MM.1S (cell line): Measurements from ENCODE around the gene SLC12A3.
A peak's percentile ranks its signal among the peaks of the same experiment; 100 is the strongest.

Source experiments
- DNase-seq: peaks from one replicate; pipeline ENCODE4 v3.0.0-alpha.2; 2015
- H2AFZ ChIP-seq: fragments of 300-600 bp; sonication (generic); 2 replicates; pipeline ENCODE4 v1.6.0; 2016; ENCODE audit warnings: antibody characterized with exemption, low read length
- H3F3A ChIP-seq: fragments of 300-600 bp; sonication (generic); 2 replicates; pipeline ENCODE4 v1.6.1; 2016; ENCODE audit warnings: mild to moderate bottlenecking, antibody characterized with exemption, low read length, moderate library complexity, mixed read lengths; ENCODE audit not compliant: insufficient read depth
- H3K27ac ChIP-seq: fragments of 300-600 bp; sonication (generic); 2 replicates; pipeline ENCODE4 v1.5.1; 2016; ENCODE audit warnings: mild to moderate bottlenecking, low read length
- H3K27me3 ChIP-seq: fragments of 300-600 bp; sonication (generic); replicated peaks from 2 replicates; pipeline ENCODE4 v1.6.0; 2016; ENCODE audit warnings: low read length; ENCODE audit not compliant: insufficient read depth
- H3K36me3 ChIP-seq: fragments of 300-600 bp; sonication (generic); replicated peaks from 2 replicates; pipeline ENCODE4 v1.6.1; 2016; ENCODE audit warnings: mild to moderate bottlenecking, low read length, mixed read lengths; ENCODE audit not compliant: insufficient read depth
- H3K4me1 ChIP-seq: fragments of 300-600 bp; sonication (generic); 2 replicates; pipeline ENCODE4 v1.6.1; 2016; ENCODE audit warnings: low read length, mixed read lengths
- H3K4me2 ChIP-seq: fragments of 300-600 bp; sonication (generic); 2 replicates; pipeline ENCODE4 v1.6.0; 2016; ENCODE audit warnings: low read depth, low read length
- H3K4me3 ChIP-seq: fragments of 300-600 bp; sonication (generic); 2 replicates; pipeline ENCODE4 v1.5.1; 2016; ENCODE audit warnings: low read length, mixed read lengths
- H3K79me2 ChIP-seq: fragments of 300-600 bp; sonication (generic); 2 replicates; pipeline ENCODE4 v1.6.1; 2016; ENCODE audit warnings: mixed run types, low read length, mixed read lengths
- H3K9ac ChIP-seq: fragments of 300-600 bp; sonication (generic); 2 replicates; pipeline ENCODE4 v1.6.1; 2016; ENCODE audit warnings: low read length, mixed read lengths
- H3K9me2 ChIP-seq: fragments of 300-600 bp; sonication (generic); replicated peaks from 2 replicates; pipeline ENCODE4 v1.6.1; 2016; ENCODE audit warnings: mild to moderate bottlenecking, low read length, mixed read lengths; ENCODE audit not compliant: insufficient read depth
- H3K9me3 ChIP-seq: fragments of 300-600 bp; sonication (generic); replicated peaks from 2 replicates; pipeline ENCODE4 v1.6.1; 2016; ENCODE audit warnings: mild to moderate bottlenecking, low read length, mixed read lengths; ENCODE audit not compliant: insufficient read depth
- H4K20me1 ChIP-seq: fragments of 300-600 bp; sonication (generic); 2 replicates; pipeline ENCODE4 v1.6.1; 2016; ENCODE audit warnings: mild to moderate bottlenecking, low read length, moderate library complexity, mixed read lengths; ENCODE audit not compliant: insufficient read depth
- CTCF ChIP-seq: fragments of 300-600 bp; sonication (generic); IDR thresholded peaks from 2 replicates; pipeline ENCODE4 v1.5.1; 2016; ENCODE audit warnings: antibody characterized with exemption, low read length, mixed read lengths
- EZH2 ChIP-seq: fragments of 300-600 bp; sonication (generic); optimal IDR thresholded peaks from 2 replicates; pipeline ENCODE3; 2017; ENCODE audit warnings: low read depth, mild to moderate bottlenecking, antibody characterized with exemption, low read length, mixed read lengths
- EZH2phosphoT487 ChIP-seq: fragments of 300-600 bp; sonication (generic); IDR thresholded peaks from 2 replicates; pipeline ENCODE4 v1.6.1; 2018; ENCODE audit warnings: antibody characterized with exemption, low read length

Gene SLC12A3

DNA sequence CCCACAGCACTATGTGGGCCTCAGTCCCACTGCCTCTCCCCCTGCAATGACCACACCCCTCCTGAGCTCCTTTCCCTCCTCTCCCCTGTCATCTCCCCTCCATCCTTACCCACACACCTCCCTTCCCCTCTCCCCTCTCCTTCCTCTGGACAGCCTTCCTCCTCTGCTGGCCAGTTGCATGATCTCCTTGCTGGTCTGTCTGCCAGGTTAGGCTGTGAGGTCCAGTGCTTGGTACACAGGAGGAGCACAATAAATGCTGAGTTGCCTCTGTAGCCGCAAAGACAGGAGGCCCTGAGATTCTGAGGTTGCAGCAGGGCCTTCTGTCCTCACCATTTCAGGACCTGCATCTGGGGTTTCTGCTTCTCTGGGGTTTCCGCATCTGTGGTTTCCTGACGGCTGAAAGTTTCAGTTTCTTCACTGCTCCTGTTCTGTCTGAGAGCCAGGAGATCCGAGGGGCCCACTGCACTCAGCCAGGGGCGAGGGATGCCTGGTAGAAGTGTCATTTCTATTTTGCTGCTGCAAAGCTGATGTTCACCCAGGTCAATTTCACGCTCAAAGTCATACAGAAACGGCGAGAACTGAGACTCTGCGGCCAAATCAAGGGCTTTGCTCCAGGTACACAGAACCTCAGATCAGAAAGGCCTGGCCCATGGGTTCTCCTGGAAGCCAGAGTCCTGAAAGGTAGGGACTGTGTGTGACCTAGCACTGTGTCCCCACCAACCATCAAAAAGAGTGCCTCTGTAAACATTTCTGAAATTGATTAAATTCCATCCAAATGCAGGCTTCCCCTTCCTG, 4.6 kb upstream of the SLC12A3 start:
- DNase-seq, result peak; percentile 89

GRCh38 chr16:56861092-56861610, 3.9 kb upstream of the SLC12A3 start:
- Histone ChIP-seq H3K27ac (peak overlapping the region; percentile 95), H3K4me3 (no peak overlapping the region), H3K9ac (peak overlapping the region; percentile 59), H3K27me3 (no peaks in the 10 kb centered on the region), H3K9me2 (no peaks in the 10 kb centered on the region), H3K36me3 (no peaks in the 10 kb centered on the region), H3K4me1 (peaks cover 40% of the 10 kb centered on the region), H2AFZ (no peak overlapping the region), H4K20me1 (no peaks in the 10 kb centered on the region), H3K4me2 (peak overlapping the region; percentile 43), H3K79me2 (no peaks in the 10 kb centered on the region), H3F3A (peaks cover 33% of the 10 kb centered on the region), H3K9me3 (no peaks in the 10 kb centered on the region)
- peak; percentile 18 for DNase-seq
- no peak for TF ChIP-seq CTCF
- no peak for TF ChIP-seq EZH2phosphoT487
- no peak for TF ChIP-seq EZH2

More for the DNA sequence above, 4.6 kb upstream of the SLC12A3 start:
- Histone ChIP-seq H3K9ac (peak overlapping the region; percentile 59), H2AFZ (no peak overlapping the region), H3K4me2 (peak overlapping the region; percentile 43), H3K27me3 (no peaks in the 10 kb centered on the region), H3K9me3 (no peaks in the 10 kb centered on the region), H3F3A (peaks cover 33% of the 10 kb centered on the region), H3K27ac (peak overlapping the region; percentile 95), H3K79me2 (no peaks in the 10 kb centered on the region), H3K9me2 (no peaks in the 10 kb centered on the region), H4K20me1 (no peaks in the 10 kb centered on the region), H3K4me3 (no peak overlapping the region), H3K4me1 (peaks cover 40% of the 10 kb centered on the region), H3K36me3 (no peaks in the 10 kb centered on the region)
- no peak for TF ChIP-seq EZH2phosphoT487
- TF ChIP-seq EZH2, result no peak
- no peak for TF ChIP-seq CTCF

DNA sequence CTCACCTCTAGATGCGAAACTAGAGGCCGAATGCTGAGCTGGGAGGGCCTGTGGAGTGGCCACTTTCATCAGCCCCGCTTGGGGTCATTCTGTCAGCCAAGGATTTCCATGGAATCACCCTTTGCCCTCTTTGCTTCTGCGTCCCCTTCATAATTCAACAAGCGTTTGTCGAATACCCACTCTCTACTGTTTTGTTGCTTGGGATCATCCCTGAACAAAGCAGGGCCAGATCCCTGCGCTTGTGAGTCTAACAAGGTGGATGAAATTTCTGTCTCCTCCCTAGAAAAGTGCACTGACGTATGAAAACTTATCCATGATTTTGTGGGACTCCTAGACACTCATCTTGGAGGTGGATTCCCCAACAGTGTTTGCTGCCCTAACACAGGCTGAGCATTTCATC, 3.3 kb upstream of the SLC12A3 start:
- Histone ChIP-seq H3K79me2 (0 out of 2 replicates have a peak, but pooled peaks cover 1% of the 10 kb centered on the region), H3K4me2 (0 out of 2 replicates have a peak overlapping the region, but pooled peaks have one; percentile 43), H2AFZ (no peak overlapping the region), H3K4me1 (peaks cover 41% of the 10 kb centered on the region), H3K4me3 (no peak overlapping the region), H3K9me3 (no peaks in the 10 kb centered on the region), H3F3A (peaks cover 33% of the 10 kb centered on the region), H3K27ac (peak overlapping the region; percentile 95; the same call in 1 of the 2 replicates), H3K9ac (peak overlapping the region; percentile 59; the same call in 1 of the 2 replicates), H3K27me3 (no peaks in the 10 kb centered on the region), H3K9me2 (no peaks in the 10 kb centered on the region), H3K36me3 (no peaks in the 10 kb centered on the region), H4K20me1 (no peaks in the 10 kb centered on the region)
- DNase-seq, result no peak
- TF ChIP-seq CTCF (no peak), EZH2phosphoT487 (no peak), EZH2 (no peak)
